A549 (cell line): Measurements from ENCODE around the gene FAM171A1.

Source experiments
- CTCF ChIP-seq: fragments of >200 bp; sonication (Bioruptor Twin); formaldehyde crosslinking; IDR thresholded peaks from 3 replicates; pipeline ENCODE4 v1.5.1; 2016
- ESRRA ChIP-seq: fragments of 150-350 bp; IDR thresholded peaks from 2 replicates; pipeline ENCODE4 v1.6.1; 2014; ENCODE audit warnings: mild to moderate bottlenecking, low read length, borderline replicate concordance
- HOXA7 ChIP-seq: fragments of 250-450 bp; sonication (Bioruptor Pico); IDR thresholded peaks from 2 replicates; pipeline ENCODE4 v1.5.0; 2020; ENCODE audit warnings: mild to moderate bottlenecking, moderate library complexity
- MAX ChIP-seq: IDR thresholded peaks from 2 replicates; pipeline ENCODE4 v1.6.1; 2012
- POLR2A ChIP-seq: IDR thresholded peaks from 2 replicates; pipeline ENCODE4 v1.6.1; 2012; ENCODE audit warnings: mild to moderate bottlenecking, low read length
- USF2 ChIP-seq: fragments of 450-650 bp; IDR thresholded peaks from 2 replicates; pipeline ENCODE4 v1.6.1; 2014; ENCODE audit warnings: antibody characterized with exemption

- TF ChIP-seq HOXA7, result no peak
- TF ChIP-seq USF2, result no peak
- TF ChIP-seq MAX, result no peak
- no peak for TF ChIP-seq POLR2A
- no peak for TF ChIP-seq CTCF
- TF ChIP-seq ESRRA, result no peak
Measured at GRCh38 chr10:15353471-15354017, 17.5 kb downstream of the FAM171A1 start.
